ENCODE data around the gene NTSR1. TPM values are rescaled to one million over a fixed set of nuclear protein-coding genes. Genes with fewer than 3 reads are reported as not detected.

Gene NTSR1
- total and polyA plus RNA-seq, 2 of the 13 experiments (the other 11 are each of a cell fraction or from before 2014, with no cell fraction given): 0.09 to 0.12 TPM

GRCh38 chr20:62665826-62666735 lies 42.6 kb upstream of the NTSR1 start:
- H3K79me2 ChIP-seq (ENCODE audit: insufficient read depth, low read length): no peaks in the 10 kb centered on the region
- CTCF ChIA-PET (ENCODE audit: low intra/inter-chr PET ratio, low total read pairs): interaction anchor here (1.5 to 4.8 kb wide), 2 partner anchors 125 to 143 kb away, joined by 5 to 93 read pairs; no protein-coding TSS in a partner anchor
- DNase-seq (ENCODE audit: low spot score): no peak
- peak overlapping the region; percentile 68 for H3K4me2 ChIP-seq (ENCODE audit: low read depth, low read length)
- H3K4me1 ChIP-seq (ENCODE audit: insufficient read depth, low read length): peaks cover 77% of the 10 kb centered on the region
- H3K27me3 ChIP-seq (ENCODE audit: control insufficient read depth in 1 of 2, insufficient read depth in 2 of 2, low read length in 2 of 2): no peaks in the 10 kb centered on the region
- H3K9me3 ChIP-seq (ENCODE audit: low read length): no peaks in the 10 kb centered on the region
- in situ Hi-C loops (cut with HindIII; ENCODE audit: extremely low pct_ligation_motif_present, low pct_unique_long_range_greater_than_20kb): loop anchor here (5.0 kb wide), 1 partner anchor 126 kb away; no protein-coding TSS in a partner anchor
- peak overlapping the region; percentile 71 for H3K27ac ChIP-seq (ENCODE audit: extremely low read length, insufficient read depth, low read length)
- intact Hi-C loops (cut with micrococcal nuclease; ENCODE audit: unreplicated experiment): loop anchor here (5.0 kb wide), 1 partner anchor 206 kb away; no protein-coding TSS in a partner anchor
- H3K36me3 ChIP-seq (replicated peaks in 1 of 2; ENCODE audit: control insufficient read depth in 1 of 2, insufficient read depth in 2 of 2, low read length in 2 of 2): peaks cover 1 to 24% of the 10 kb centered on the region in 2 experiments; a peak in 3 of 5 replicates
- POLR2A ChIA-PET: interaction anchor here (0.6 to 4.6 kb wide), 20 partner anchors 9 to 288 kb away, joined by 3 to 47 read pairs (median 6); partner anchors contain the start of genes COL9A3, GID8, MRGBP and OGFR
- BruUV-seq (replicated peaks): TSS peak; percentile 70
- 61% methylated on average over 30 of the region's 33 CpGs for WGBS (ENCODE audit: low lambda C conversion rate)
- H2AFZ ChIP-seq (ENCODE audit: low read length): no peak overlapping the region
- H3K4me3 ChIP-seq (replicated peaks in 1 of 3; ENCODE audit: insufficient read depth in 1 of 3, low read depth in 2 of 3, low read length in 3 of 3): peak overlapping the region in 2 of 3 experiments; percentile 3 to 59; a peak in 3 of 6 replicates
- ATAC-seq: no peak
- H4K20me1 ChIP-seq (ENCODE audit: insufficient read depth, low read length): no peaks in the 10 kb centered on the region
- H3K9ac ChIP-seq (ENCODE audit: insufficient read depth, low read depth, low read length): peak overlapping the region; percentile 66
- FAIRE-seq: no peak
- TF ChIP-seq SNAPC2 (CRISPR knock-in tag; IDR thresholded peaks at IDR 0.05) (no peak), RBFOX2 (IDR thresholded peaks at IDR 0.05; ENCODE audit: low read depth, low read length) (peak; percentile 84), REPIN1 (CRISPR knock-in tag; IDR thresholded peaks at IDR 0.05; ENCODE audit: borderline replicate concordance, low read depth) (no peak), ZNF781 (CRISPR knock-in tag; IDR thresholded peaks at IDR 0.05; ENCODE audit: borderline replicate concordance, not compliant biosample characterization) (no peak), ZNF280B (CRISPR knock-in tag; IDR thresholded peaks at IDR 0.05; ENCODE audit: borderline replicate concordance) (peak; percentile 88; the same call in 1 of the 2 replicates), ZNF720 (CRISPR knock-in tag; IDR thresholded peaks at IDR 0.05) (0 out of 2 replicates have a peak, but pooled peaks have one; percentile 7), ZKSCAN5 (CRISPR knock-in tag; IDR thresholded peaks at IDR 0.05) (no peak), PRPF4 (IDR thresholded peaks at IDR 0.05; ENCODE audit: low read depth, low read length, poor library complexity, severe bottlenecking) (peak; percentile 81), ZKSCAN8 (CRISPR knock-in tag; IDR thresholded peaks at IDR 0.05; ENCODE audit: borderline replicate concordance) (no peak), ZNF292 (CRISPR knock-in tag; IDR thresholded peaks at IDR 0.05; ENCODE audit: borderline replicate concordance, low read depth) (no peak), RFXAP (CRISPR knock-in tag; IDR thresholded peaks at IDR 0.05; ENCODE audit: borderline replicate concordance) (peak; percentile 3; the same call in 1 of the 2 replicates), FIP1L1 (IDR thresholded peaks at IDR 0.05; ENCODE audit: borderline replicate concordance, insufficient read depth, low read depth, low read length) (peak; percentile 62; the same call in 1 of the 2 replicates), ZNF703 (CRISPR knock-in tag; IDR thresholded peaks at IDR 0.05; ENCODE audit: borderline replicate concordance) (0 out of 2 replicates have a peak, but pooled peaks have one; percentile 69), HNRNPK (IDR thresholded peaks at IDR 0.05; ENCODE audit: low read depth, low read length, poor library complexity, severe bottlenecking) (peak; percentile 85), ZFP62 (CRISPR knock-in tag; IDR thresholded peaks at IDR 0.05) (no peak), U2AF1 (optimal IDR thresholded peaks at IDR 0.05; ENCODE audit: low read depth, low read length) (peak; percentile 30), CBFB (CRISPR knock-in tag; IDR thresholded peaks at IDR 0.05) (0 out of 2 replicates have a peak, but pooled peaks have one; percentile 51)
- TF ChIP-seq, protein P1, sequence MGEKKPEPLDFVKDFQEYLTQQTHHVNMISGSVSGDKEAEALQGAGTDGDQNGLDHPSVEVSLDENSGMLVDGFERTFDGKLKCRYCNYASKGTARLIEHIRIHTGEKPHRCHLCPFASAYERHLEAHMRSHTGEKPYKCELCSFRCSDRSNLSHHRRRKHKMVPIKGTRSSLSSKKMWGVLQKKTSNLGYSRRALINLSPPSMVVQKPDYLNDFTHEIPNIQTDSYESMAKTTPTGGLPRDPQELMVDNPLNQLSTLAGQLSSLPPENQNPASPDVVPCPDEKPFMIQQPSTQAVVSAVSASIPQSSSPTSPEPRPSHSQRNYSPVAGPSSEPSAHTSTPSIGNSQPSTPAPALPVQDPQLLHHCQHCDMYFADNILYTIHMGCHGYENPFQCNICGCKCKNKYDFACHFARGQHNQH (CRISPR knock-in tag; IDR thresholded peaks at IDR 0.05): no peak
